GM12801 (cell line): ENCODE measurements around the gene CCDC3.

Experiments
- TF ChIP-seq, protein P1 (sequence below): IDR thresholded peaks from one replicate; pipeline ENCODE4 v1.5.1; 2011; ENCODE audit warnings: control low read depth; ENCODE audit not compliant: insufficient read length; ENCODE audit errors: extremely low read depth

The CCDC3 gene

DNA sequence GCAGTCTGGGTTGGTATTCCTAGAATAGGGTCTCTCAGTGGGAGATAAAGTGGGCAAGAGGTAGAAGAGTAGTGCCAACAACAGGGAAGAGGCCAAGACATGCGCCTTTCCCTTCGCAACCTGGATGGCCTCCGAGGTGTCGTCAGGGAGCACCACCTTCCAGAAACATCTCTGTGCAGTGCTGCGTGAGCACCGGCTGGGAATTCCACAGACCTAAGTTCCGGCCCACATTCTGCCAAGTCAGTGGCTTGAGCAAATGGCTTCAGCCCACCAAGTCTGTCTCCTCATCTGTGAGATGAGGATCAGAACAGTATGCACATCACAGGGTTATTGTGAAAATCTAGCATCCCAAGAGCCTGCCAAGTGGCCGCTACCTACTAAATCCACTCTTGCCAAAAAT is 40.6 kb downstream of the CCDC3 start:
- TF ChIP-seq, protein P1, sequence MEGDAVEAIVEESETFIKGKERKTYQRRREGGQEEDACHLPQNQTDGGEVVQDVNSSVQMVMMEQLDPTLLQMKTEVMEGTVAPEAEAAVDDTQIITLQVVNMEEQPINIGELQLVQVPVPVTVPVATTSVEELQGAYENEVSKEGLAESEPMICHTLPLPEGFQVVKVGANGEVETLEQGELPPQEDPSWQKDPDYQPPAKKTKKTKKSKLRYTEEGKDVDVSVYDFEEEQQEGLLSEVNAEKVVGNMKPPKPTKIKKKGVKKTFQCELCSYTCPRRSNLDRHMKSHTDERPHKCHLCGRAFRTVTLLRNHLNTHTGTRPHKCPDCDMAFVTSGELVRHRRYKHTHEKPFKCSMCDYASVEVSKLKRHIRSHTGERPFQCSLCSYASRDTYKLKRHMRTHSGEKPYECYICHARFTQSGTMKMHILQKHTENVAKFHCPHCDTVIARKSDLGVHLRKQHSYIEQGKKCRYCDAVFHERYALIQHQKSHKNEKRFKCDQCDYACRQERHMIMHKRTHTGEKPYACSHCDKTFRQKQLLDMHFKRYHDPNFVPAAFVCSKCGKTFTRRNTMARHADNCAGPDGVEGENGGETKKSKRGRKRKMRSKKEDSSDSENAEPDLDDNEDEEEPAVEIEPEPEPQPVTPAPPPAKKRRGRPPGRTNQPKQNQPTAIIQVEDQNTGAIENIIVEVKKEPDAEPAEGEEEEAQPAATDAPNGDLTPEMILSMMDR, result no peak

DNA sequence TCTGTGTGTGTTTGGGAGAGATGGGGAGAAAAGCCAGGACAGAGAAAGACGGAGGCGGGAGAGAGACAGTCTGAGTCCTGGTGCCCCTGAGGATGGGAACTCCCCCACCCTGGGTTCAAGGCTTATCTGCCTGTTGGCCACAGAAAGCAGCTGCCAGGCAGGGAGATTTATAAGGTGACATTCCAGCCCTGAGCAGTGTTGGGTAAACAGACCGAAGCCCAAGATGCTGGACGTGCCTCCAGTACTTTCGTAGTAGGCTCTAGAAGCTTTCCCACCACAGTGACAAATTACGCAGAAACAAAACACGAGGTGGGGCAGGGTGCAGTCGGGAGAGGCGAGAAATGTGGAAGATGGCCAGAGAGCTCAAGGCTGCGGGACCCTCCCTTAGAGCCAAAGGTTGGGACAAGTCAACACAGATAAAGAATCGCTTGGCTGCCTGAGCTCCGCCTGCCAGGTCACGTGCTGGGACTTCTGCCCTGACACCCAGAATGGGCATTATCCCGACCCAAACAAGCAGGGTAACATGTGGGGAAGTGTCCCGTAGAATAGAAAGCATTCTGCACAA is 41.1 kb downstream of the CCDC3 start:
- TF ChIP-seq, protein P1, result no peak

DNA sequence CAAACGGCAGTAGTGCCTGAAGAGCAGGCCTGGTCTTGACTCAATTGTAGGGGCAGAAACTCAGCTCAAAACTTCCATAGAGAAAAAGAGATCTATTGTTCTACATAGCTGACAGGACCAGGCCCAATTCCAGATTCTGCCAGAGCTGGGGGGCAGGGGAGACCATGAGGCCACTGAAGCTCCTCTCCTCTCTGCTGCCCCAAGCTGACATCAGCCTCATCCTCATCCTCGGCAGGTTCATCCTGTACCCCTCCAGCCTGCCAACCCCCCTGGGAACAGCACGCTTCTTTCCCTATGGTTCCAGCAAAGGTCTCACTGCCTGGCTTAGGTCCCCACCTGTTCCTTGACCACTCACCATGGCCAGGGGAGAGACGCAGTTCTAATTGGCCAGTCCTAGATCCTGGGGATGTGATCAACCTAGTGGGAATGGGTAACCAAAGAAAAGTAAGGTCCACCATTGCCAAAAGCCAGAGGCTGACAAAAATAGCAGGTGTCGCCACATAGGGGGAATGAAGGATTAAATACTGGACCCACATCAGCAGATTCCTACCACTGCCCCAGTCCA is 42.9 kb downstream of the CCDC3 start:
- TF ChIP-seq, protein P1, result no peak

DNA sequence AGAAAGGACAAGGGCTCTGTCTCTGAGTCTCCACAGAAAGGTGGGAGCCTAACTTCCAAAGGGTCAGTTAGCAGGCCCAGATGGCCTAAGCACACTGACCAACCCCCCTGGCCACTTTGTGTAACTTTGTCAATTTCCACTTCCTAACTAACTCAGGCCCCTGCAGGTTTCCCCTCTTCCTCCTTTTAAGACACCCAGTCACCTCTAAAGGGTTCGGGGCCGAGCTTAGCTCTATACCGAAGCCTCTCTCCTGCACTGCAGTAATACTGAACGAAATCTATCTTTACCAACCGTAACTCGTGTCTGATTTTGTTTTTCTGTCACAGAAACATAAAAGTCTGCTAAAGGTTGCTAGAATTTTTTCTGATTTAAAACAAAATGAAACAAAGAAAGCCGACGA is 44.4 kb downstream of the CCDC3 start:
- TF ChIP-seq, protein P1, result no peak

DNA sequence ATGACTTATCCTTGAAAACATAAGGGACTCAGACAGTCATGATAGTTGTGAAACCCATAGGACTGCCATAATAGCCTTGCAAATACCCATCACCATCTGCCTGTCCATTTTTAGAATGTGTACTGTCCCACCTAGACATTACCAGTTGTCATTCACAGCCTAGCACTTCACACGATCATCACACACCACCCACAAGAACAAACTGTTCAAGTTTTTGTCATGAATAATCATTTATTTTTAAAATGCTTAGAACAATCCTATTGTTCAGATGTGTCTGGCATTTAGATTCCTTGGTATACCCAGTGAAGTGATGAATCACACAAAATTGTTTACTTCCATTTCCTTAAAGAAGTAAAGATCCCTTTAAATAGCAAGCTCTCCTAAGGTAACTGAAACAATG is 46.6 kb downstream of the CCDC3 start:
- TF ChIP-seq, protein P1, result no peak

DNA sequence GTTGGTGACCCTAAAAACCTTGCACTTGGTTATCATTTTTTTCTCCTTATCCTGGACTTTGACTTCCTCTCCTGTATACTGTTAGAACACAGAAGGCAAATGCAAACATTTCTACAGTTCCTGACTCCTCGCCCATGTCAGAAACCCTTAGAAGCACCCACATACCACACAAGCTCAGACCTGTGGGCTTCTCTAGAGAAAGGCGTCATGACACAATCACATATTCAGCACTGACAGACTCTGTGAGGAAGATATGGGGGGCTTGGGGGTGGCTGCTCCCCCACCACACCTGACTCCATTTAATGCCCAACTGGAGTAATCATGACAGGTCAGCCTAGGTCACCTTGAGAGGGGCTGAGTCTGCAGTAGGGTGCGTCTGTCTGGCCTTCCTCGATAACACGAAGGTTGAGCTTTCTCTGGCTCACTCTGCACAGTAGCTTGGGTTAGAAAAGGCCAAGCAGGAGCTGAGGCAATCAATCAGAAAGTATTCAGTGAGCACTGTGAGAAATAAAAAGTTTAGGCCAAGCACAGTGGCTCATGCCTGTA is 50.9 kb downstream of the CCDC3 start:
- TF ChIP-seq, protein P1, result no peak

DNA sequence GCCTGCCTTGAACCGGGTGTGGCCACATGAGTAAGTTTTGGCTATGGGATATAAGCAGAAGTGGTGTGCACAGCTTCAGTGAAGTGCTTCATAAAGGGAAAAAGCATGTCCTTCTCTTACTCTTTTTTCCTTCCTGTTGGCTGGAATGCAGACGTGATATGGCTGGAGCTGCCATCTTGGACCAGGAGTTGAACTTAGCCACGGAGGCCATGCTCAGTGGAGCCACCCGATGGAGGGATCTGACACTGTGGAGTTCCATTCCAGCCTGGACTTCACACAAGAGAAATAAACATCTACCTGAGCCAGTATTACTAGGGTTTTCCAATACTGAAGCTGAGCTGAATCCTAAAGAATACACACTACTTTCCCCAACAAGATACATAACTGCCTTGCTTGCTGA is 52.3 kb downstream of the CCDC3 start:
- TF ChIP-seq, protein P1, result no peak
